Keratinocyte (primary cell): ENCODE results near the gene NATD1. TPM values are rescaled to one million over a fixed set of nuclear protein-coding genes. Genes with fewer than 3 reads are reported as not detected.

ENCODE experiments used
- DNase-seq: peaks from one replicate; pipeline ENCODE4 v3.0.0-alpha.2; 2011; ENCODE audit warnings: low read depth, missing footprints, low spot score
- FAIRE-seq: peaks from 2 replicates; lab custom pipeline; 2011; peaks lifted over from hg19 to GRCh38; lab: Jason Lieb, UNC
- H2AFZ ChIP-seq: 2 replicates; pipeline ENCODE4 v1.6.0; 2012; ENCODE audit warnings: low read length, control low read depth, inconsistent platforms; ENCODE audit not compliant: control insufficient read depth
- H3K27ac ChIP-seq: 2 replicates; pipeline ENCODE4 v1.5.1; 2011; ENCODE audit warnings: low read length; ENCODE audit not compliant: control insufficient read depth, insufficient read depth
- H3K27me3 ChIP-seq: 3 replicates; pipeline ENCODE4 v1.6.0; 2011; ENCODE audit warnings: low read length; ENCODE audit not compliant: control insufficient read depth, insufficient read depth; ENCODE audit errors: extremely low read depth
- H3K36me3 ChIP-seq, 2 experiments: 2 replicates in 1 of 2; 3 replicates in 1 of 2; pipeline ENCODE4 v1.5.1; 2011; ENCODE audit warnings: low read length in 2 of 2, mild to moderate bottlenecking in 1 of 2; ENCODE audit not compliant: control insufficient read depth in 2 of 2, insufficient read depth in 2 of 2; ENCODE audit errors: extremely low read depth in 1 of 2
- H3K4me1 ChIP-seq: 3 replicates; pipeline ENCODE4 v1.5.1; 2011; ENCODE audit warnings: low read length; ENCODE audit not compliant: control insufficient read depth, insufficient read depth; ENCODE audit errors: extremely low read depth
- H3K4me2 ChIP-seq: 3 replicates; pipeline ENCODE4 v1.6.0; 2011; ENCODE audit warnings: low read depth, low read length; ENCODE audit not compliant: control insufficient read depth, insufficient read depth; ENCODE audit errors: extremely low read depth
- H3K4me3 ChIP-seq, 3 experiments: fragments of 200-600 bp in 1 of 3; sonication (generic) in 1 of 3; 2 replicates in 2 of 3; 3 replicates in 1 of 3; pipeline ENCODE4 v1.5.1; 2011 to 2016; ENCODE audit warnings: low read length in 3 of 3, mild to moderate bottlenecking in 3 of 3, control low read depth in 2 of 3, inconsistent platforms in 1 of 3, low read depth in 1 of 3, mixed read lengths in 1 of 3, mixed run types in 1 of 3, moderate library complexity in 1 of 3; ENCODE audit not compliant: control insufficient read depth in 2 of 3, insufficient read depth in 2 of 3; ENCODE audit errors: extremely low read depth in 1 of 3
- H3K79me2 ChIP-seq: 2 replicates; pipeline ENCODE4 v1.6.0; 2012; ENCODE audit warnings: low read length; ENCODE audit not compliant: control insufficient read depth, insufficient read depth
- H3K9ac ChIP-seq: 3 replicates; pipeline ENCODE4 v1.6.0; 2011; ENCODE audit warnings: low read length; ENCODE audit not compliant: control insufficient read depth, insufficient read depth; ENCODE audit errors: extremely low read depth
- H3K9me1 ChIP-seq: 3 replicates; pipeline ENCODE4 v1.6.0; 2011; ENCODE audit warnings: low read length; ENCODE audit not compliant: control insufficient read depth, insufficient read depth; ENCODE audit errors: extremely low read depth
- H3K9me3 ChIP-seq: 2 replicates; pipeline ENCODE4 v1.5.1; 2012; ENCODE audit warnings: low read depth, low read length; ENCODE audit not compliant: control insufficient read depth
- H4K20me1 ChIP-seq: 3 replicates; pipeline ENCODE4 v1.6.0; 2011; ENCODE audit warnings: low read length; ENCODE audit not compliant: control insufficient read depth, insufficient read depth; ENCODE audit errors: extremely low read depth
- EZH2 ChIP-seq: IDR thresholded peaks from one replicate; pipeline ENCODE4 v1.6.1; 2012; ENCODE audit warnings: inconsistent platforms, mild to moderate bottlenecking, low read length, moderate library complexity
- dilution Hi-C: fragments of 300-500 bp; cut with MboI; formaldehyde crosslinking; loops from one replicate; pipeline ENCODE4 v1.7.0; 2020; ENCODE audit warnings: low sequenced_read_pairs; ENCODE audit not compliant: extremely low pct_ligation_motif_present
- polyA plus RNA-seq, 5 experiments: library from polyadenylated mRNA; depleted of rRNA in 3 of 5; stranded (reverse) in 3 of 5; stranded (forward) in 1 of 5; unstranded in 1 of 5; fragments of >200 nt; gene quantifications; 1 replicate in 1 of 5; 2 replicates in 3 of 5; 3 replicates in 1 of 5; pipeline versions ENCODE4 v1.2.1 to v1.2.3, GENCODE V29; 2011 to 2012; ENCODE audit warnings: missing spikeins in 2 of 5, low read depth in 1 of 5, low replicate concordance in 1 of 5
- TF ChIP-seq, protein P1 (sequence below), 3 experiments: IDR thresholded peaks in 1 of 3; conservative IDR thresholded peaks in 1 of 3; optimal IDR thresholded peaks in 1 of 3; 2 replicates in 2 of 3; 3 replicates in 1 of 3; pipeline versions ENCODE3 to v1.5.1; 2011; ENCODE audit warnings: low read length in 3 of 3, mild to moderate bottlenecking in 3 of 3, moderate library complexity in 2 of 3, control low read depth in 1 of 3, inconsistent platforms in 1 of 3; ENCODE audit not compliant: insufficient read depth in 2 of 3; ENCODE audit errors: extremely low read depth in 1 of 3

The NATD1 gene
- polyA plus RNA-seq, 1 donor (not counting 4 experiments of a cell fraction or from before 2014, with no cell fraction given), result 1.5 TPM

DNA sequence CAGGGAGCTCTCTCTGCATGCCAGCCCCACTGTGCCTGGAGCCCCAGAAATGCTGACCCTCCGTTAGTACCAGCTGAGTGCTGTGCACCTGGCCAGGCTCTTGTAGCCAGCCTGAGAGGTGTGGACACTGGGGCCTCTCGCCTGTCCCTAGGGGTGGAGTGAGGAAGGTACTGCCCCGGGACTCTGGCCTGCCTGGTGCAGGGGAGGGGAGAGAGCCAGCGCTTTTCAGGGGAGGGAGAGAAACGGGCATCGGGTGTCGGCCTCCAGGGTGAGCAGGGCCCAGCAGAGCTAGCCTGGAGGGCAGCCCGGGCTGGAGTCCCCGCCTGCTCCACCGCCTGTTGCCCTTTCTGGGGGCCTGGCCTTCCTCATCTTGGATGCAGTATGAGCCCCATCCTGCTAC, 44.4 kb upstream of the NATD1 start:
- DNase-seq, result no peak
- peaks cover 52% of the 10 kb centered on the region for H3K79me2 ChIP-seq
- TF ChIP-seq EZH2, result no peak
- TF ChIP-seq, protein P1, sequence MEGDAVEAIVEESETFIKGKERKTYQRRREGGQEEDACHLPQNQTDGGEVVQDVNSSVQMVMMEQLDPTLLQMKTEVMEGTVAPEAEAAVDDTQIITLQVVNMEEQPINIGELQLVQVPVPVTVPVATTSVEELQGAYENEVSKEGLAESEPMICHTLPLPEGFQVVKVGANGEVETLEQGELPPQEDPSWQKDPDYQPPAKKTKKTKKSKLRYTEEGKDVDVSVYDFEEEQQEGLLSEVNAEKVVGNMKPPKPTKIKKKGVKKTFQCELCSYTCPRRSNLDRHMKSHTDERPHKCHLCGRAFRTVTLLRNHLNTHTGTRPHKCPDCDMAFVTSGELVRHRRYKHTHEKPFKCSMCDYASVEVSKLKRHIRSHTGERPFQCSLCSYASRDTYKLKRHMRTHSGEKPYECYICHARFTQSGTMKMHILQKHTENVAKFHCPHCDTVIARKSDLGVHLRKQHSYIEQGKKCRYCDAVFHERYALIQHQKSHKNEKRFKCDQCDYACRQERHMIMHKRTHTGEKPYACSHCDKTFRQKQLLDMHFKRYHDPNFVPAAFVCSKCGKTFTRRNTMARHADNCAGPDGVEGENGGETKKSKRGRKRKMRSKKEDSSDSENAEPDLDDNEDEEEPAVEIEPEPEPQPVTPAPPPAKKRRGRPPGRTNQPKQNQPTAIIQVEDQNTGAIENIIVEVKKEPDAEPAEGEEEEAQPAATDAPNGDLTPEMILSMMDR (optimal IDR thresholded peaks at IDR 0.05 in 1 of 3, IDR thresholded peaks at IDR 0.05 in 1 of 3, conservative IDR thresholded peaks at IDR 0.05 in 1 of 3; ENCODE audit: extremely low read depth in 1 of 3, insufficient read depth in 2 of 3, low read length in 3 of 3), result no peak
- no peak for FAIRE-seq
- H3K27ac ChIP-seq, result no peak overlapping the region
- H3K9me3 ChIP-seq, result peaks cover 3% of the 10 kb centered on the region
- peaks cover 27 to 35% of the 10 kb centered on the region in 2 experiments for H3K36me3 ChIP-seq
- dilution Hi-C loops, result no loop called here
- no peaks in the 10 kb centered on the region for H3K9me1 ChIP-seq
- no peak overlapping the region for H3K4me3 ChIP-seq
- H3K4me1 ChIP-seq, result peaks cover 3% of the 10 kb centered on the region
- no peak overlapping the region for H2AFZ ChIP-seq
- H4K20me1 ChIP-seq, result peaks cover 7% of the 10 kb centered on the region
- no peak overlapping the region for H3K9ac ChIP-seq
- H3K4me2 ChIP-seq, result no peak overlapping the region
- no peaks in the 10 kb centered on the region for H3K27me3 ChIP-seq

DNA sequence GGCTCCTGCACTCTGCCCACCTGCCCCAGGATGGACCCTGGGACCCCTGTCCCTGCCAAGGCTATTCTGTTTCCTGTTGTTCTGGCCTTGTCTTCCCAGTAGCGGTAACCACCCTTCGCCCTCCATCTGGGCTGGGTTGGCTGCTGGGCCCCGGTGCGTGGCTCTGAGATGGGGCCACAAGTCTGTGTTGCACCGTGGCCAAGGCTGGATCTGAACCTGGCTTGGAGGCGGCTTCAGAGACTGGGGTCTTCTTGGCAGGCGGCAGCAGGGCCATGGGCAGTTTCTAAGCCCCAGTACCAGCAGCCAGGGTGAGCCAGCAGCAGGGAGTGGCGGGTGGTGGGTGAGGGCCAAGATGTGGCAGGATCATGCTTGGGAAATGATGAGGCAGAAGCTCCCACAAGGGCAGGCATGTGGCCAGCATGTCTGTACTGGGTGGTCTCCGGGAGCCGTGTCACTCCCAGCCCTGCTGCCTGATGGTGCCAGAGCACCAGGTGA, 43.9 kb upstream of the NATD1 start:
- H3K9me3 ChIP-seq, result peaks cover 3% of the 10 kb centered on the region
- DNase-seq (no peak), FAIRE-seq (no peak)
- TF ChIP-seq EZH2, result no peak
- TF ChIP-seq, protein P1 (optimal IDR thresholded peaks at IDR 0.05 in 1 of 3, IDR thresholded peaks at IDR 0.05 in 1 of 3, conservative IDR thresholded peaks at IDR 0.05 in 1 of 3; ENCODE audit: extremely low read depth in 1 of 3, insufficient read depth in 2 of 3, low read length in 3 of 3), result no peak
- no peak overlapping the region for H3K4me3 ChIP-seq
- dilution Hi-C loops, result no loop called here
- no peak overlapping the region for H2AFZ ChIP-seq
- H3K9me1 ChIP-seq, result no peaks in the 10 kb centered on the region
- H3K27ac ChIP-seq, result no peak overlapping the region
- H3K9ac ChIP-seq, result no peak overlapping the region
- H3K4me1 ChIP-seq, result peaks cover 3% of the 10 kb centered on the region
- H3K4me2 ChIP-seq, result no peak overlapping the region
- H4K20me1 ChIP-seq, result peaks cover 7% of the 10 kb centered on the region
- peaks cover 57% of the 10 kb centered on the region for H3K79me2 ChIP-seq
- no peaks in the 10 kb centered on the region for H3K27me3 ChIP-seq
- peaks cover 25 to 31% of the 10 kb centered on the region in 2 experiments for H3K36me3 ChIP-seq
